Stimulated activated CD4-positive, alpha-beta T cell treated with anti-CD3 and anti-CD28 coated beads, Interleukin-2, amount 100 ng/mL, for 24 hours (primary cell): ENCODE measurements around the gene GAPDH.
"Not testable (repeated sequence)": the region's sequence is repeated elsewhere in the genome, so short reads cannot be mapped to it uniquely, and the experiment has no call there.

Experiments
- DNase-seq, 2 donors: peaks; one replicate each; pipeline ENCODE4 v3.0.0-alpha.2; 2020

Gene GAPDH

GRCh38 chr12:6533923-6534694, at the start of gene GAPDH:
Gene GAPDH (plus strand): TSS chr12:6534517. CDS start chr12:6534833, 316 bp downstream.
- peak; percentile 90 to 91 for DNase-seq

- DNase-seq: no peak
Measured at GRCh38 chr12:6488240-6488639, 46.1 kb upstream of the GAPDH start.

GRCh38 chr12:6489449-6489848, 44.9 kb upstream of the GAPDH start:
- no peak for DNase-seq

GRCh38 chr12:6490673-6491072, 43.6 kb upstream of the GAPDH start:
- not testable (repeated sequence) for DNase-seq

- DNase-seq: peak; percentile 99
Measured at GRCh38 chr12:6492838-6493496, 41.4 kb upstream of the GAPDH start, which contains the start of gene MRPL51. Gene MRPL51 (minus strand): TSS chr12:6493262. CDS start chr12:6493136, 126 bp downstream.

GRCh38 chr12:6493497-6494257, 40.6 kb upstream of the GAPDH start, which contains the start of gene NCAPD2:
Gene NCAPD2 (plus strand): TSS chr12:6494102. CDS start chr12:6495099, 997 bp downstream.
- peak; percentile 94 for DNase-seq

GRCh38 chr12:6494258-6494743, 40.0 kb upstream of the GAPDH start:
- no peak for DNase-seq

GRCh38 chr12:6494968-6495367, 39.3 kb upstream of the GAPDH start:
- no peak for DNase-seq

GRCh38 chr12:6497291-6497690, 37.0 kb upstream of the GAPDH start:
- not testable (repeated sequence) for DNase-seq

GRCh38 chr12:6500466-6500865, 33.9 kb upstream of the GAPDH start:
- DNase-seq: no peak

GRCh38 chr12:6507102-6507998, 27.0 kb upstream of the GAPDH start:
- DNase-seq: no peak

- no peak for DNase-seq
Measured at GRCh38 chr12:6508087-6508486, 26.2 kb upstream of the GAPDH start.

GRCh38 chr12:6520186-6520585, 14.1 kb upstream of the GAPDH start:
- DNase-seq: no peak

GRCh38 chr12:6522193-6522592, 12.1 kb upstream of the GAPDH start:
- DNase-seq: no peak

GRCh38 chr12:6523708-6524107, 10.6 kb upstream of the GAPDH start:
- DNase-seq: no peak

GRCh38 chr12:6524648-6525047, 9.7 kb upstream of the GAPDH start:
- DNase-seq: no peak

GRCh38 chr12:6526201-6526600, 8.1 kb upstream of the GAPDH start:
- DNase-seq: no peak

GRCh38 chr12:6526766-6527525, 7.4 kb upstream of the GAPDH start:
- no peak for DNase-seq

GRCh38 chr12:6527711-6528110, 6.6 kb upstream of the GAPDH start:
- no peak for DNase-seq

GRCh38 chr12:6528539-6529235, 5.6 kb upstream of the GAPDH start:
- DNase-seq: no peak

GRCh38 chr12:6529291-6529737, 5.0 kb upstream of the GAPDH start:
- DNase-seq: no peak
